SK-N-SH treated with all-trans-retinoic acid at 6 μM for 48 hours (cell line): Measurements from ENCODE around the gene DENND5A.
"Not testable (repeated sequence)": the region's sequence is repeated elsewhere in the genome, so short reads cannot be mapped to it uniquely, and the experiment has no call there.

ENCODE experiments used
- ATAC-seq: fragments of 200-7000 bp; cut with Tn5 transposase; 3 replicates; pipeline ENCODE4 v1.9.1; 2020; ENCODE audit warnings: mild to moderate bottlenecking, moderate library complexity
- ARNTL ChIP-seq: fragments of 450-650 bp; formaldehyde crosslinking; IDR thresholded peaks from 2 replicates; pipeline ENCODE4 v1.5.0; 2020; ENCODE audit warnings: low read depth, mild to moderate bottlenecking, moderate library complexity, borderline replicate concordance
- BACH2 ChIP-seq: fragments of 250-450 bp; sonication (Bioruptor Pico); IDR thresholded peaks from 2 replicates; pipeline ENCODE4 v1.9.0; 2021; ENCODE audit warnings: mild to moderate bottlenecking, borderline replicate concordance
- CSDC2 ChIP-seq: fragments of 250-450 bp; sonication (Bioruptor Pico); IDR thresholded peaks from 2 replicates; pipeline ENCODE4 v1.5.0; 2020; ENCODE audit warnings: mild to moderate bottlenecking, moderate library complexity
- GLIS3 ChIP-seq: fragments of 250-450 bp; sonication (Bioruptor Pico); IDR thresholded peaks from 2 replicates; pipeline ENCODE4 v1.5.0; 2020; ENCODE audit warnings: mild to moderate bottlenecking, moderate library complexity
- ISL1 ChIP-seq: fragments of 250-450 bp; sonication (Bioruptor Pico); IDR thresholded peaks from 2 replicates; pipeline ENCODE4 v2.1.2; 2022; ENCODE audit warnings: mild to moderate bottlenecking, moderate library complexity
- PPARA ChIP-seq: fragments of 250-450 bp; sonication (Bioruptor Pico); IDR thresholded peaks from 2 replicates; pipeline ENCODE4 v1.5.0; 2020; ENCODE audit warnings: mild to moderate bottlenecking, borderline replicate concordance
- SNAI2 ChIP-seq: fragments of 250-450 bp; sonication (Bioruptor Pico); IDR thresholded peaks from 2 replicates; pipeline ENCODE4 v1.5.0; 2020; ENCODE audit warnings: mild to moderate bottlenecking, moderate library complexity
- TCF4 ChIP-seq: fragments of 250-450 bp; sonication (Bioruptor Pico); IDR thresholded peaks from 2 replicates; pipeline ENCODE4 v1.8.0; 2021; ENCODE audit warnings: mild to moderate bottlenecking, moderate library complexity, borderline replicate concordance
- TOX ChIP-seq: fragments of 250-450 bp; sonication (Bioruptor Pico); IDR thresholded peaks from 2 replicates; pipeline ENCODE4 v1.8.0; 2021; ENCODE audit warnings: mild to moderate bottlenecking, moderate library complexity, borderline replicate concordance
- ZFP3 ChIP-seq: fragments of 250-450 bp; sonication (Bioruptor Pico); IDR thresholded peaks from 2 replicates; pipeline ENCODE4 v1.5.0; 2020; ENCODE audit warnings: mild to moderate bottlenecking, moderate library complexity
- ZFP30 ChIP-seq: fragments of 450-650 bp; formaldehyde crosslinking; IDR thresholded peaks from 2 replicates; pipeline ENCODE4 v1.5.0; 2022; ENCODE audit warnings: mild to moderate bottlenecking, moderate library complexity
- ZNF565 ChIP-seq: fragments of 450-650 bp; formaldehyde crosslinking; conservative IDR thresholded peaks from 2 replicates; pipeline ENCODE4 v1.5.0; 2020; ENCODE audit warnings: low read depth, mild to moderate bottlenecking, moderate library complexity
- ZNF70 ChIP-seq: fragments of 450-650 bp; formaldehyde crosslinking; IDR thresholded peaks from 2 replicates; pipeline ENCODE4 v1.5.0; 2020; ENCODE audit warnings: mild to moderate bottlenecking, moderate library complexity
- ZNF8 ChIP-seq: fragments of 450-650 bp; formaldehyde crosslinking; IDR thresholded peaks from 2 replicates; pipeline ENCODE4 v1.5.0; 2020; ENCODE audit warnings: mild to moderate bottlenecking, moderate library complexity
- TF ChIP-seq, protein P1 (sequence below): fragments of 250-450 bp; sonication (Bioruptor Pico); IDR thresholded peaks from 2 replicates; pipeline ENCODE4 v1.5.1; 2020; ENCODE audit warnings: low read depth, mild to moderate bottlenecking, moderate library complexity
- TF ChIP-seq, protein P2 (sequence below): fragments of 250-450 bp; sonication (Bioruptor Pico); IDR thresholded peaks from 2 replicates; pipeline ENCODE4 v1.8.0; 2021; ENCODE audit warnings: low read depth, mild to moderate bottlenecking, moderate library complexity, borderline replicate concordance
- TF ChIP-seq, protein P3 (sequence below): fragments of 250-450 bp; sonication (Bioruptor Pico); IDR thresholded peaks from 2 replicates; pipeline ENCODE4 v1.5.1; 2021; ENCODE audit warnings: mild to moderate bottlenecking, moderate library complexity
- TF ChIP-seq, protein P4 (sequence below): fragments of 250-450 bp; sonication (Bioruptor Pico); IDR thresholded peaks from 2 replicates; pipeline ENCODE4 v1.5.0; 2020; ENCODE audit warnings: mild to moderate bottlenecking, moderate library complexity
- TF ChIP-seq, protein P5 (sequence below): fragments of 250-450 bp; sonication (Bioruptor Pico); IDR thresholded peaks from 2 replicates; pipeline ENCODE4 v1.8.0; 2020; ENCODE audit warnings: mild to moderate bottlenecking, moderate library complexity, borderline replicate concordance

DENND5A gene

DNA sequence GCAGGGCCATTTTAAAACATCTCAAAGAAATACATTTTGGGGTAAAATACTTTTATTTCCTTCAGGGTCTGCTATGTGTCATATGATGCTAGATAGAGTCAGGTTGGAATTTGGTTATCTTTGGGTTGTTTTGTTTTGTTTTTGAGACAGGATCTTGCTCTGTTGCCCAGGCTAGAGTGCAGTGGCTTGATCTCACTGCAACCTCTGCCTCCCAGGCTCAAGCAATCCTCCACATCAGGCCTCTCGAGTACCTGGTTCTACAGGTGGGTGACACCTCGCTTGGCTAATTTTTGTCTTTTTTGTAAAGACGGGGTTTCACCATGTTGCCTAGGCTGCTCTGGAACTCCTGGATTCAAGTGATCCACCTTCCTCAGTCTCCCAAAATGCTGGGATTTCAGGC is 17.3 kb downstream of the DENND5A start:
- ATAC-seq, result no peak
- TF ChIP-seq ARNTL (CRISPR knock-in tag) (no peak), TCF4 (no peak), ZNF8 (CRISPR knock-in tag) (no peak), CSDC2 (no peak), SNAI2 (CRISPR knock-in tag) (no peak), ISL1 (CRISPR knock-in tag) (no peak), ZNF70 (no peak), PPARA (CRISPR knock-in tag) (no peak), TOX (CRISPR knock-in tag) (no peak), BACH2 (no peak), ZNF565 (no peak), ZFP3 (CRISPR knock-in tag) (no peak), GLIS3 (CRISPR knock-in tag) (no peak), ZFP30 (no peak)
- TF ChIP-seq, protein P1, sequence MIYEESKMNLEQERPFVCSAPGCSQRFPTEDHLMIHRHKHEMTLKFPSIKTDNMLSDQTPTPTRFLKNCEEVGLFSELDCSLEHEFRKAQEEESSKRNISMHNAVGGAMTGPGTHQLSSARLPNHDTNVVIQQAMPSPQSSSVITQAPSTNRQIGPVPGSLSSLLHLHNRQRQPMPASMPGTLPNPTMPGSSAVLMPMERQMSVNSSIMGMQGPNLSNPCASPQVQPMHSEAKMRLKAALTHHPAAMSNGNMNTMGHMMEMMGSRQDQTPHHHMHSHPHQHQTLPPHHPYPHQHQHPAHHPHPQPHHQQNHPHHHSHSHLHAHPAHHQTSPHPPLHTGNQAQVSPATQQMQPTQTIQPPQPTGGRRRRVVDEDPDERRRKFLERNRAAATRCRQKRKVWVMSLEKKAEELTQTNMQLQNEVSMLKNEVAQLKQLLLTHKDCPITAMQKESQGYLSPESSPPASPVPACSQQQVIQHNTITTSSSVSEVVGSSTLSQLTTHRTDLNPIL (CRISPR knock-in tag), result no peak
- TF ChIP-seq, protein P2, sequence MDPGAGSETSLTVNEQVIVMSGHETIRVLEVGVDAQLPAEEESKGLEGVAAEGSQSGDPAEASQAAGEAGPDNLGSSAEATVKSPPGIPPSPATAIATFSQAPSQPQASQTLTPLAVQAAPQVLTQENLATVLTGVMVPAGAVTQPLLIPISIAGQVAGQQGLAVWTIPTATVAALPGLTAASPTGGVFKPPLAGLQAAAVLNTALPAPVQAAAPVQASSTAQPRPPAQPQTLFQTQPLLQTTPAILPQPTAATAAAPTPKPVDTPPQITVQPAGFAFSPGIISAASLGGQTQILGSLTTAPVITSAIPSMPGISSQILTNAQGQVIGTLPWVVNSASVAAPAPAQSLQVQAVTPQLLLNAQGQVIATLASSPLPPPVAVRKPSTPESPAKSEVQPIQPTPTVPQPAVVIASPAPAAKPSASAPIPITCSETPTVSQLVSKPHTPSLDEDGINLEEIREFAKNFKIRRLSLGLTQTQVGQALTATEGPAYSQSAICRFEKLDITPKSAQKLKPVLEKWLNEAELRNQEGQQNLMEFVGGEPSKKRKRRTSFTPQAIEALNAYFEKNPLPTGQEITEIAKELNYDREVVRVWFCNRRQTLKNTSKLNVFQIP (CRISPR knock-in tag), result no peak
- TF ChIP-seq, protein P3, sequence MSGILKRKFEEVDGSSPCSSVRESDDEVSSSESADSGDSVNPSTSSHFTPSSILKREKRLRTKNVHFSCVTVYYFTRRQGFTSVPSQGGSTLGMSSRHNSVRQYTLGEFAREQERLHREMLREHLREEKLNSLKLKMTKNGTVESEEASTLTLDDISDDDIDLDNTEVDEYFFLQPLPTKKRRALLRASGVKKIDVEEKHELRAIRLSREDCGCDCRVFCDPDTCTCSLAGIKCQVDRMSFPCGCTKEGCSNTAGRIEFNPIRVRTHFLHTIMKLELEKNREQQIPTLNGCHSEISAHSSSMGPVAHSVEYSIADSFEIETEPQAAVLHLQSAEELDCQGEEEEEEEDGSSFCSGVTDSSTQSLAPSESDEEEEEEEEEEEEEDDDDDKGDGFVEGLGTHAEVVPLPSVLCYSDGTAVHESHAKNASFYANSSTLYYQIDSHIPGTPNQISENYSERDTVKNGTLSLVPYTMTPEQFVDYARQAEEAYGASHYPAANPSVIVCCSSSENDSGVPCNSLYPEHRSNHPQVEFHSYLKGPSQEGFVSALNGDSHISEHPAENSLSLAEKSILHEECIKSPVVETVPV (CRISPR knock-in tag), result no peak
- TF ChIP-seq, protein P4, sequence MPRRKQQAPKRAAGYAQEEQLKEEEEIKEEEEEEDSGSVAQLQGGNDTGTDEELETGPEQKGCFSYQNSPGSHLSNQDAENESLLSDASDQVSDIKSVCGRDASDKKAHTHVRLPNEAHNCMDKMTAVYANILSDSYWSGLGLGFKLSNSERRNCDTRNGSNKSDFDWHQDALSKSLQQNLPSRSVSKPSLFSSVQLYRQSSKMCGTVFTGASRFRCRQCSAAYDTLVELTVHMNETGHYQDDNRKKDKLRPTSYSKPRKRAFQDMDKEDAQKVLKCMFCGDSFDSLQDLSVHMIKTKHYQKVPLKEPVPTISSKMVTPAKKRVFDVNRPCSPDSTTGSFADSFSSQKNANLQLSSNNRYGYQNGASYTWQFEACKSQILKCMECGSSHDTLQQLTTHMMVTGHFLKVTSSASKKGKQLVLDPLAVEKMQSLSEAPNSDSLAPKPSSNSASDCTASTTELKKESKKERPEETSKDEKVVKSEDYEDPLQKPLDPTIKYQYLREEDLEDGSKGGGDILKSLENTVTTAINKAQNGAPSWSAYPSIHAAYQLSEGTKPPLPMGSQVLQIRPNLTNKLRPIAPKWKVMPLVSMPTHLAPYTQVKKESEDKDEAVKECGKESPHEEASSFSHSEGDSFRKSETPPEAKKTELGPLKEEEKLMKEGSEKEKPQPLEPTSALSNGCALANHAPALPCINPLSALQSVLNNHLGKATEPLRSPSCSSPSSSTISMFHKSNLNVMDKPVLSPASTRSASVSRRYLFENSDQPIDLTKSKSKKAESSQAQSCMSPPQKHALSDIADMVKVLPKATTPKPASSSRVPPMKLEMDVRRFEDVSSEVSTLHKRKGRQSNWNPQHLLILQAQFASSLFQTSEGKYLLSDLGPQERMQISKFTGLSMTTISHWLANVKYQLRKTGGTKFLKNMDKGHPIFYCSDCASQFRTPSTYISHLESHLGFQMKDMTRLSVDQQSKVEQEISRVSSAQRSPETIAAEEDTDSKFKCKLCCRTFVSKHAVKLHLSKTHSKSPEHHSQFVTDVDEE (CRISPR knock-in tag), result no peak
- TF ChIP-seq, protein P5, sequence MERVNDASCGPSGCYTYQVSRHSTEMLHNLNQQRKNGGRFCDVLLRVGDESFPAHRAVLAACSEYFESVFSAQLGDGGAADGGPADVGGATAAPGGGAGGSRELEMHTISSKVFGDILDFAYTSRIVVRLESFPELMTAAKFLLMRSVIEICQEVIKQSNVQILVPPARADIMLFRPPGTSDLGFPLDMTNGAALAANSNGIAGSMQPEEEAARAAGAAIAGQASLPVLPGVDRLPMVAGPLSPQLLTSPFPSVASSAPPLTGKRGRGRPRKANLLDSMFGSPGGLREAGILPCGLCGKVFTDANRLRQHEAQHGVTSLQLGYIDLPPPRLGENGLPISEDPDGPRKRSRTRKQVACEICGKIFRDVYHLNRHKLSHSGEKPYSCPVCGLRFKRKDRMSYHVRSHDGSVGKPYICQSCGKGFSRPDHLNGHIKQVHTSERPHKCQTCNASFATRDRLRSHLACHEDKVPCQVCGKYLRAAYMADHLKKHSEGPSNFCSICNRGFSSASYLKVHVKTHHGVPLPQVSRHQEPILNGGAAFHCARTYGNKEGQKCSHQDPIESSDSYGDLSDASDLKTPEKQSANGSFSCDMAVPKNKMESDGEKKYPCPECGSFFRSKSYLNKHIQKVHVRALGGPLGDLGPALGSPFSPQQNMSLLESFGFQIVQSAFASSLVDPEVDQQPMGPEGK (CRISPR knock-in tag), result no peak

DNA sequence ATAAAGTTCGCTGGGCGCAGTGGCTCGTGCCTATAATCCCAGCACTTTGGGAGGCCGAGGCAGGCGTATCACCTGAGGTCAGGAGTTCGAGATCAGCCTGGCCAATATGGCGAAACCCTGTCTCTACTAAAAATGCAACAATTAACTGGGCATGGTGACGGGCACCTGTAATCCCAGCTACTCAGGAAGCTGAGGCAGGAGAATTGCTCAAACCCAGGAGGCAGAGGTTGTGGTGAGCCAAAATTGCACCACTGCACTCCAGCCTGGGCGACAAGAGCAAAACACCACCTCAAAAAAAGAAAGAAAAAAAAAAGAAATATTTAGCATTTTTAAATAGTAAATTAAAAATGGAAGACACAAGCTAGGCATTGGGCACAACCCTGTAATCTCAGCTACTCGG is 28.9 kb downstream of the DENND5A start:
- not testable (repeated sequence) for ATAC-seq

DNA sequence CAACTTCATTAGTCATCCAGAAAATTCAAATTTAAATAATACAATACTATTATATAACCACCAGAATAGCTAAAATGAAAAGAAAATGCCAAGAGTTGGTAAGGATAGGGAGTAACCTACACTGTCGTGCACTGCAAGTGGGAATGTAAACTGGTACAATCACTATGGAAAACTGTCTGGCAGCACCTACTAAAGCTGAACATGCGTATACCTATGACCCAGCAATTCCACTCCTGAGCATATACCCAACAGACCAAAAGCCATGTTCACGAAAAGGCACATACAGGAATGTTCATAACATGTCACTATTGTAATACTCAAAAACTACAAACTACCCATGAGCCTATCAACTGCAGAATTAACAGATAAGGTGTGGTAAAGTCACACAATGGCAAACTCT is 32.7 kb downstream of the DENND5A start:
- TF ChIP-seq, protein P5 (CRISPR knock-in tag), result no peak
- TF ChIP-seq, protein P1 (CRISPR knock-in tag), result no peak
- no peak for TF ChIP-seq ZNF70

More for the DNA sequence above, 32.7 kb downstream of the DENND5A start:
- no peak for ATAC-seq
